H9 (cell line): ENCODE data around the gene DMXL2. TPM values are rescaled to one million over a fixed set of nuclear protein-coding genes. Genes with fewer than 3 reads are reported as not detected.

Source experiments
- DNase-seq: peaks from one replicate; pipeline ENCODE4 v3.0.0-alpha.2; 2017
- H2AFZ ChIP-seq: one replicate; pipeline ENCODE4 v1.6.1; 2013; ENCODE audit warnings: mild to moderate bottlenecking, low read length, control low read depth, moderate library complexity
- H2AK5ac ChIP-seq: 2 replicates; pipeline ENCODE4 v1.6.1; 2013; ENCODE audit warnings: low read length, control low read depth, mixed read lengths; ENCODE audit not compliant: insufficient read length
- H2BK120ac ChIP-seq: one replicate; pipeline ENCODE4 v1.6.1; 2013; ENCODE audit warnings: low read depth, mild to moderate bottlenecking, low read length, control low read depth, inconsistent platforms; ENCODE audit not compliant: poor library complexity, severe bottlenecking
- H2BK12ac ChIP-seq: 2 replicates; pipeline ENCODE4 v1.6.1; 2013; ENCODE audit warnings: low read length, control low read depth, mixed read lengths, low read depth; ENCODE audit not compliant: insufficient read length
- H2BK15ac ChIP-seq: 2 replicates; pipeline ENCODE4 v1.6.1; 2013; ENCODE audit warnings: low read depth, low read length, control low read depth
- H2BK20ac ChIP-seq: one replicate; pipeline ENCODE4 v1.6.1; 2013; ENCODE audit warnings: low read depth, mild to moderate bottlenecking, low read length, control low read depth, inconsistent platforms; ENCODE audit not compliant: poor library complexity, severe bottlenecking
- H2BK5ac ChIP-seq: 2 replicates; pipeline ENCODE4 v1.6.1; 2013; ENCODE audit warnings: low read length, control low read depth, mixed read lengths; ENCODE audit not compliant: insufficient read length
- H3K14ac ChIP-seq: 2 replicates; pipeline ENCODE4 v1.6.1; 2013; ENCODE audit warnings: low read length, control low read depth; ENCODE audit not compliant: insufficient read depth
- H3K18ac ChIP-seq: 2 replicates; pipeline ENCODE4 v1.6.1; 2013; ENCODE audit warnings: low read depth, mild to moderate bottlenecking, mixed read lengths, low read length, control low read depth; ENCODE audit not compliant: insufficient read length
- H3K23ac ChIP-seq: 2 replicates; pipeline ENCODE4 v1.6.1; 2013; ENCODE audit warnings: low read length, control low read depth, mixed read lengths, low read depth; ENCODE audit not compliant: insufficient read length
- H3K23me2 ChIP-seq: 2 replicates; pipeline ENCODE4 v1.6.1; 2013; ENCODE audit warnings: low read depth, mild to moderate bottlenecking, mixed read lengths, low read length, control low read depth; ENCODE audit not compliant: insufficient read length, poor library complexity, severe bottlenecking
- H3K27ac ChIP-seq: 2 replicates; pipeline ENCODE4 v1.5.1; 2013; ENCODE audit warnings: low read length, control low read depth, mixed read lengths, low read depth; ENCODE audit not compliant: insufficient read length
- H3K27me3 ChIP-seq: 2 replicates; pipeline ENCODE4 v1.6.1; 2013; ENCODE audit warnings: low read length, control low read depth, inconsistent platforms; ENCODE audit not compliant: insufficient read depth
- H3K4ac ChIP-seq: 2 replicates; pipeline ENCODE4 v1.6.1; 2013; ENCODE audit warnings: low read depth, mild to moderate bottlenecking, control low read depth, inconsistent platforms, low read length, moderate library complexity
- H3K4me1 ChIP-seq: 2 replicates; pipeline ENCODE4 v1.6.1; 2013; ENCODE audit warnings: low read length, control low read depth, inconsistent platforms; ENCODE audit not compliant: insufficient read depth
- H3K4me2 ChIP-seq: 2 replicates; pipeline ENCODE4 v1.6.1; 2013; ENCODE audit warnings: low read length, control low read depth, mixed read lengths; ENCODE audit not compliant: insufficient read length, insufficient read depth
- H3K56ac ChIP-seq: 2 replicates; pipeline ENCODE4 v1.6.1; 2013; ENCODE audit warnings: low read depth, mild to moderate bottlenecking, mixed read lengths, low read length, control low read depth; ENCODE audit not compliant: insufficient read length
- H3K79me1 ChIP-seq: 2 replicates; pipeline ENCODE4 v1.6.1; 2013; ENCODE audit warnings: low read depth, mild to moderate bottlenecking, moderate library complexity, low read length, control low read depth, inconsistent platforms; ENCODE audit not compliant: insufficient read depth, poor library complexity, severe bottlenecking
- H3K79me2 ChIP-seq: 2 replicates; pipeline ENCODE4 v1.6.1; 2013; ENCODE audit warnings: low read length, control low read depth, inconsistent platforms; ENCODE audit not compliant: insufficient read depth
- H3K9ac ChIP-seq: 2 replicates; pipeline ENCODE4 v1.6.1; 2013; ENCODE audit warnings: low read length, control low read depth, mixed read lengths; ENCODE audit not compliant: insufficient read length; ENCODE audit errors: extremely low read depth
- H3K9me3 ChIP-seq: one replicate; pipeline ENCODE4 v1.6.1; 2013; ENCODE audit warnings: low read depth, low read length, inconsistent platforms; ENCODE audit not compliant: control insufficient read depth
- H3T11ph ChIP-seq: one replicate; pipeline ENCODE4 v1.6.1; 2013; ENCODE audit warnings: mild to moderate bottlenecking, low read length, control low read depth, inconsistent platforms
- H4K20me1 ChIP-seq: one replicate; pipeline ENCODE4 v1.6.1; 2013; ENCODE audit not compliant: control insufficient read depth, insufficient read length, insufficient read depth
- H4K5ac ChIP-seq: 2 replicates; pipeline ENCODE4 v1.6.1; 2013; ENCODE audit warnings: low read depth, mild to moderate bottlenecking, mixed read lengths, low read length, control low read depth; ENCODE audit not compliant: insufficient read length
- H4K8ac ChIP-seq: replicated peaks from 2 replicates; pipeline ENCODE4 v1.6.1; 2013; ENCODE audit warnings: low read length, control low read depth, mixed read lengths, low read depth; ENCODE audit not compliant: insufficient read length
- H4K91ac ChIP-seq: 2 replicates; pipeline ENCODE4 v1.6.1; 2013; ENCODE audit warnings: low read depth, mild to moderate bottlenecking, moderate library complexity, mixed read lengths, low read length, control low read depth; ENCODE audit not compliant: insufficient read length
- H3K27ac Mint-ChIP-seq, 3 experiments: 2 replicates in 2 of 3; 3 replicates in 1 of 3; pipeline ENCODE4 v1.8.0; 2020 to 2021; ENCODE audit warnings: mixed read lengths in 3 of 3, mild to moderate bottlenecking in 1 of 3, moderate library complexity in 1 of 3
- H3K27me3 Mint-ChIP-seq: 2 replicates; pipeline ENCODE4 v1.8.0; 2021; ENCODE audit warnings: low read depth, mild to moderate bottlenecking, moderate library complexity, mixed read lengths
- H3K36me3 Mint-ChIP-seq, 3 experiments: 2 replicates in 2 of 3; 3 replicates in 1 of 3; pipeline ENCODE4 v1.8.0; 2020 to 2021; ENCODE audit warnings: low read depth in 3 of 3, mixed read lengths in 3 of 3; ENCODE audit not compliant: insufficient read depth in 1 of 3
- H3K4me1 Mint-ChIP-seq, 2 experiments: 2 replicates each; pipeline ENCODE4 v1.8.0; 2020; ENCODE audit warnings: mixed read lengths in 2 of 2
- H3K4me3 Mint-ChIP-seq, 2 experiments: 2 replicates in 1 of 2; 3 replicates in 1 of 2; pipeline ENCODE4 v1.8.0; 2020 to 2021; ENCODE audit warnings: mild to moderate bottlenecking in 2 of 2, mixed read lengths in 2 of 2, moderate library complexity in 1 of 2
- H3K9me3 Mint-ChIP-seq, 2 experiments: 2 replicates in 1 of 2; 3 replicates in 1 of 2; pipeline ENCODE4 v1.8.0; 2020; ENCODE audit warnings: mild to moderate bottlenecking in 2 of 2, mixed read lengths in 2 of 2, moderate library complexity in 1 of 2
- CTCF ChIP-seq: fragments of 200-600 bp; sonication (generic); conservative IDR thresholded peaks from 3 replicates; pipeline ENCODE4 v1.8.0; 2021; ENCODE audit warnings: antibody characterized with exemption, mild to moderate bottlenecking
- WGBS: extraction: QIAGEN DNeasy Blood & Tissue Kit; methylation state at CpG from one replicate; pipeline ENCODE4 v1.1.7; 2013; ENCODE audit warnings: missing lambda C conversion rate, low lambda C conversion rate, mixed read lengths; ENCODE audit not compliant: insufficient read length; ENCODE audit errors: extremely low coverage; 5-methylcytosine and 5-hydroxymethylcytosine counted together
- total RNA-seq: library from RNA; stranded (reverse); gene quantifications from 2 replicates; pipeline ENCODE4 v1.2.1, GENCODE V29; 2021

Gene DMXL2
- total RNA-seq, 1 experiment from 2014 or later: 13.9 TPM

GRCh38 chr15:51536965-51537574 lies 85.5 kb downstream of the DMXL2 start:
- Histone ChIP-seq H3K56ac (no peak overlapping the region), H4K5ac (no peak overlapping the region), H3K79me2 (no peaks in the 10 kb centered on the region), H2BK12ac (no peak overlapping the region), H3K4me1 (no peaks in the 10 kb centered on the region), H3K23ac (no peak overlapping the region), H3K9ac (no peak overlapping the region), H3K4ac (no peak overlapping the region), H4K91ac (no peak overlapping the region), H2AK5ac (no peak overlapping the region), H3T11ph (no peak overlapping the region), H2BK120ac (no peak overlapping the region), H2BK15ac (no peak overlapping the region), H2BK5ac (no peak overlapping the region), H3K23me2 (no peaks in the 10 kb centered on the region), H3K79me1 (no peaks in the 10 kb centered on the region), H3K27me3 (no peaks in the 10 kb centered on the region), H3K4me2 (no peak overlapping the region), H3K9me3 (no peaks in the 10 kb centered on the region), H2BK20ac (no peak overlapping the region), H3K18ac (no peak overlapping the region), H2AFZ (no peak overlapping the region), H3K14ac (no peak overlapping the region), H4K20me1 (no peaks in the 10 kb centered on the region), H3K27ac (no peak overlapping the region), H4K8ac (no peak overlapping the region)
- no peaks in the 10 kb centered on the region for H3K4me1 Mint-ChIP-seq
- peaks cover 0 to 1% (median 0%) of the 10 kb centered on the region in 3 experiments; a peak in 1 of 7 replicates for H3K36me3 Mint-ChIP-seq
- WGBS: no CpG with 5 or more reads among the region's 1 CpG
- H3K4me3 Mint-ChIP-seq: no peak overlapping the region
- H3K27ac Mint-ChIP-seq: no peak overlapping the region
- no peak for DNase-seq
- H3K9me3 Mint-ChIP-seq: no peaks in the 10 kb centered on the region
- no peaks in the 10 kb centered on the region for H3K27me3 Mint-ChIP-seq
- TF ChIP-seq CTCF: peak; percentile 77
